IMR-90 (cell line): ENCODE results near the gene GRIFIN.

ENCODE experiments used
- BHLHE40 ChIP-seq: fragments of 150-350 bp; IDR thresholded peaks from 2 replicates; pipeline ENCODE4 v1.6.1; 2016; ENCODE audit warnings: mild to moderate bottlenecking, low read depth, low read length
- CTCF ChIP-seq: conservative IDR thresholded peaks from 2 replicates; pipeline ENCODE4 v1.5.1; 2012; ENCODE audit warnings: mild to moderate bottlenecking, low read depth, low read length, improper control_type of control experiment
- ELK1 ChIP-seq: fragments of 150-350 bp; IDR thresholded peaks from 2 replicates; pipeline ENCODE4 v1.6.1; 2016; ENCODE audit warnings: low read depth, mild to moderate bottlenecking, low read length, moderate library complexity, borderline replicate concordance
- FOS ChIP-seq: fragments of 150-350 bp; IDR thresholded peaks from 2 replicates; pipeline ENCODE4 v1.6.1; 2016; ENCODE audit warnings: low read depth, low read length
- MAFK ChIP-seq: IDR thresholded peaks from 2 replicates; pipeline ENCODE4 v1.6.1; 2012; ENCODE audit warnings: low read depth, low read length, improper control_type of control experiment
- MXI1 ChIP-seq: IDR thresholded peaks from 2 replicates; pipeline ENCODE4 v1.6.1; 2012; ENCODE audit warnings: low read depth, mild to moderate bottlenecking, low read length, moderate library complexity, borderline replicate concordance
- NFE2L2 ChIP-seq: fragments of 150-350 bp; IDR thresholded peaks from 2 replicates; pipeline ENCODE4 v1.6.1; 2016; ENCODE audit warnings: low read depth, mild to moderate bottlenecking, low read length
- POLR2A ChIP-seq: IDR thresholded peaks from 2 replicates; pipeline ENCODE4 v1.6.1; 2012; ENCODE audit warnings: mild to moderate bottlenecking, low read depth, low read length
- RAD21 ChIP-seq: IDR thresholded peaks from 2 replicates; pipeline ENCODE4 v1.6.1; 2012; ENCODE audit warnings: low read length, improper control_type of control experiment
- RFX5 ChIP-seq: IDR thresholded peaks from 2 replicates; pipeline ENCODE4 v1.8.0; 2012; ENCODE audit warnings: low read depth, mild to moderate bottlenecking, low read length, moderate library complexity

- TF ChIP-seq CTCF (no peak), POLR2A (no peak), FOS (no peak), RFX5 (no peak), BHLHE40 (no peak), NFE2L2 (no peak), RAD21 (no peak), ELK1 (no peak), MXI1 (no peak), MAFK (no peak)
These were observed 15.8 kb upstream of the GRIFIN start for GRCh38 chr7:2492038-2492437.
